Skeletal muscle tissue (tissue), 4 donors: ENCODE results near the gene HOTAIR. TPM values are rescaled to one million over a fixed set of nuclear protein-coding genes. Genes with fewer than 3 reads are reported as not detected.

Experiments used
- H3K27ac ChIP-seq: one replicate; pipeline ENCODE4 v1.7.0; 2013; ENCODE audit warnings: mild to moderate bottlenecking, low read depth, low read length, inconsistent platforms
- H3K27me3 ChIP-seq, 3 donors: one replicate each; pipeline ENCODE4 v1.7.0; 2013; ENCODE audit warnings: low read length in 3 of 3; ENCODE audit not compliant: control insufficient read depth in 3 of 3, insufficient read depth in 3 of 3
- H3K36me3 ChIP-seq, 3 donors: one replicate each; pipeline ENCODE4 v1.7.0; 2013; ENCODE audit warnings: low read length in 3 of 3; ENCODE audit not compliant: control insufficient read depth in 3 of 3, insufficient read depth in 3 of 3
- H3K4me1 ChIP-seq, 3 donors: one replicate each; pipeline ENCODE4 v1.7.0; 2013; ENCODE audit warnings: low read length in 3 of 3, mild to moderate bottlenecking in 3 of 3; ENCODE audit not compliant: control insufficient read depth in 3 of 3, insufficient read depth in 3 of 3
- H3K4me3 ChIP-seq, 3 donors: one replicate each; pipeline ENCODE4 v1.7.0; 2013; ENCODE audit warnings: low read length in 3 of 3
- H3K9ac ChIP-seq, 3 donors: one replicate each; pipeline ENCODE4 v1.7.0; 2013; ENCODE audit warnings: low read length in 3 of 3, mild to moderate bottlenecking in 3 of 3, moderate library complexity in 2 of 3, low read depth in 1 of 3
- H3K9me3 ChIP-seq, 3 donors: one replicate each; pipeline ENCODE4 v1.7.0; 2013; ENCODE audit warnings: low read length in 3 of 3; ENCODE audit not compliant: control insufficient read depth in 3 of 3
- total RNA-seq: library from RNA; depleted of rRNA; stranded (reverse); fragments of >200 nt; gene quantifications from one replicate; pipeline ENCODE4 v1.2.3, GENCODE V29; 2014
- donor health status: Osteomylitis.

The HOTAIR gene
- total RNA-seq, 1 donor from 2014 or later: 2.1 TPM

- H3K27me3 ChIP-seq: peaks cover 0 to 2% (median 0%) of the 10 kb centered on the region in 3 donors
Measured at GRCh38 chr12:54010972-54011664, 36.4 kb upstream of the HOTAIR start.

GRCh38 chr12:54010053-54010971 is 35.6 kb upstream of the HOTAIR start:
- peaks cover 0 to 2% (median 0%) of the 10 kb centered on the region in 3 donors for H3K27me3 ChIP-seq
- peaks cover 58 to 63% (median 59%) of the 10 kb centered on the region in 3 donors for H3K4me1 ChIP-seq
- peak overlapping the region; percentile 68 to 78 (median 76) for H3K4me3 ChIP-seq
- H3K9me3 ChIP-seq: no peaks in the 10 kb centered on the region
- no peaks in the 10 kb centered on the region for H3K36me3 ChIP-seq
- H3K27ac ChIP-seq: peak overlapping the region; percentile 75
- peak overlapping the region; percentile 78 to 85 (median 85) for H3K9ac ChIP-seq

More at GRCh38 chr12:54010972-54011664, 36.4 kb upstream of the HOTAIR start:
- H3K4me1 ChIP-seq: peaks cover 54 to 67% (median 62%) of the 10 kb centered on the region in 3 donors
- H3K9ac ChIP-seq: peak overlapping the region; percentile 61 to 85 (median 78)
- peak overlapping the region; percentile 75 for H3K27ac ChIP-seq
- no peaks in the 10 kb centered on the region for H3K36me3 ChIP-seq
- H3K9me3 ChIP-seq: no peaks in the 10 kb centered on the region
- H3K4me3 ChIP-seq: peak overlapping the region in 2 of 3 donors; percentile 23 to 48

- Histone ChIP-seq H3K36me3 (no peaks in the 10 kb centered on the region), H3K4me1 (peaks cover 57 to 64% (median 57%) of the 10 kb centered on the region in 3 donors), H3K27me3 (peaks cover 0 to 2% (median 0%) of the 10 kb centered on the region in 3 donors), H3K9ac (peak overlapping the region; percentile 78 to 85 (median 85)), H3K9me3 (no peaks in the 10 kb centered on the region), H3K27ac (peak overlapping the region; percentile 75), H3K4me3 (peak overlapping the region; percentile 68 to 78 (median 76))
Measured at GRCh38 chr12:54009171-54010052, 34.7 kb upstream of the HOTAIR start.

- Histone ChIP-seq H3K36me3 (no peaks in the 10 kb centered on the region), H3K9me3 (no peaks in the 10 kb centered on the region), H3K4me3 (peak overlapping the region in 1 of 3 donors; percentile 6), H3K27me3 (peaks cover 0 to 2% (median 0%) of the 10 kb centered on the region in 3 donors), H3K4me1 (peaks cover 55 to 65% (median 58%) of the 10 kb centered on the region in 3 donors), H3K9ac (peak overlapping the region in 2 of 3 donors; percentile 32 to 57), H3K27ac (no peak overlapping the region)
Measured at GRCh38 chr12:54008260-54008552, 33.5 kb upstream of the HOTAIR start.

- Histone ChIP-seq H3K4me1 (peaks cover 55 to 65% (median 58%) of the 10 kb centered on the region in 3 donors), H3K9me3 (no peaks in the 10 kb centered on the region), H3K4me3 (peak overlapping the region in 2 of 3 donors; percentile 0 to 6), H3K36me3 (no peaks in the 10 kb centered on the region), H3K27me3 (peaks cover 0 to 3% (median 2%) of the 10 kb centered on the region in 3 donors), H3K27ac (no peak overlapping the region), H3K9ac (peak overlapping the region in 2 of 3 donors; percentile 57 to 87)
Measured at GRCh38 chr12:54007538-54008259, 32.9 kb upstream of the HOTAIR start.

GRCh38 chr12:54006559-54007220 is 31.9 kb upstream of the HOTAIR start:
- Histone ChIP-seq H3K4me1 (peaks cover 59 to 75% (median 64%) of the 10 kb centered on the region in 3 donors), H3K9ac (peak overlapping the region; percentile 81 to 91 (median 87)), H3K27ac (peak overlapping the region; percentile 85)

GRCh38 chr12:54005853-54006558 is 31.3 kb upstream of the HOTAIR start:
- peak overlapping the region; percentile 85 for H3K27ac ChIP-seq
- peaks cover 0 to 3% (median under 1%) of the 10 kb centered on the region in 3 donors for H3K27me3 ChIP-seq
- no peaks in the 10 kb centered on the region for H3K36me3 ChIP-seq
- H3K4me3 ChIP-seq: peak overlapping the region; percentile 65 to 76 (median 72)
- H3K9me3 ChIP-seq: no peaks in the 10 kb centered on the region
- H3K4me1 ChIP-seq: peaks cover 56 to 82% (median 71%) of the 10 kb centered on the region in 3 donors
- peak overlapping the region; percentile 81 to 91 (median 87) for H3K9ac ChIP-seq

More at GRCh38 chr12:54006559-54007220, 31.9 kb upstream of the HOTAIR start:
- Histone ChIP-seq H3K9me3 (no peaks in the 10 kb centered on the region), H3K36me3 (no peaks in the 10 kb centered on the region), H3K4me3 (peak overlapping the region; percentile 65 to 76 (median 72)), H3K27me3 (peaks cover 0 to 3% (median 2%) of the 10 kb centered on the region in 3 donors)

- Histone ChIP-seq H3K9ac (peak overlapping the region; percentile 48 to 91 (median 87)), H3K27me3 (peaks cover 0 to 3% (median 0%) of the 10 kb centered on the region in 3 donors), H3K27ac (peak overlapping the region; percentile 85), H3K36me3 (no peaks in the 10 kb centered on the region), H3K4me3 (peak overlapping the region; percentile 57 to 76 (median 72)), H3K9me3 (no peaks in the 10 kb centered on the region), H3K4me1 (peaks cover 55 to 86% (median 73%) of the 10 kb centered on the region in 3 donors)
Measured at GRCh38 chr12:54005531-54005852, 30.7 kb upstream of the HOTAIR start.
